CD4-positive, alpha-beta T cell treated with Interleukin-4 for 1 hour (primary cell): ENCODE data around the gene BLOC1S4.
A peak's percentile ranks its signal among the peaks of the same experiment; 100 is the strongest.

Experiments used
- DNase-seq, 2 donors: peaks; one replicate each; pipeline ENCODE4 v3.0.0-alpha.2; 2020 to 2022

The BLOC1S4 gene

DNA sequence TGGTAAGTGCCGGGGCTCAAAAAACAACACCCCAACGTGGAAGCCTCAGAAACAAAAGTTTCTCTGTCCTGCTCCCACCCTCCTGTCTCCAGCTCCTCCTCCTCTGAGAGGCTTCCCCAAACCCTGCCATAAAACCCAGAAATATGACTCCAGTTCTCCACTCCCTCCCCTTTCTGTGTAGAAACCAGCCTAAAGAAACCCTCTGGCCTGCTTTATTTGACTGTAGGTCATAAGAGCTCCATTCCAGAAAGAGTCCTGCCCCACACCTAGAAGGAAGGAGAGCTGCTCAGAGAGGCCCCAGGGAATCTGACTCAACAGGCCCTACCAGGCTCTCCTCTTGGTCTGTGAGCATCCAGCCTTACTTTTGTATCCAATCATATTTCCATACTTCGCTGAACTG is 23.2 kb upstream of the BLOC1S4 start:
- no peak for DNase-seq

DNA sequence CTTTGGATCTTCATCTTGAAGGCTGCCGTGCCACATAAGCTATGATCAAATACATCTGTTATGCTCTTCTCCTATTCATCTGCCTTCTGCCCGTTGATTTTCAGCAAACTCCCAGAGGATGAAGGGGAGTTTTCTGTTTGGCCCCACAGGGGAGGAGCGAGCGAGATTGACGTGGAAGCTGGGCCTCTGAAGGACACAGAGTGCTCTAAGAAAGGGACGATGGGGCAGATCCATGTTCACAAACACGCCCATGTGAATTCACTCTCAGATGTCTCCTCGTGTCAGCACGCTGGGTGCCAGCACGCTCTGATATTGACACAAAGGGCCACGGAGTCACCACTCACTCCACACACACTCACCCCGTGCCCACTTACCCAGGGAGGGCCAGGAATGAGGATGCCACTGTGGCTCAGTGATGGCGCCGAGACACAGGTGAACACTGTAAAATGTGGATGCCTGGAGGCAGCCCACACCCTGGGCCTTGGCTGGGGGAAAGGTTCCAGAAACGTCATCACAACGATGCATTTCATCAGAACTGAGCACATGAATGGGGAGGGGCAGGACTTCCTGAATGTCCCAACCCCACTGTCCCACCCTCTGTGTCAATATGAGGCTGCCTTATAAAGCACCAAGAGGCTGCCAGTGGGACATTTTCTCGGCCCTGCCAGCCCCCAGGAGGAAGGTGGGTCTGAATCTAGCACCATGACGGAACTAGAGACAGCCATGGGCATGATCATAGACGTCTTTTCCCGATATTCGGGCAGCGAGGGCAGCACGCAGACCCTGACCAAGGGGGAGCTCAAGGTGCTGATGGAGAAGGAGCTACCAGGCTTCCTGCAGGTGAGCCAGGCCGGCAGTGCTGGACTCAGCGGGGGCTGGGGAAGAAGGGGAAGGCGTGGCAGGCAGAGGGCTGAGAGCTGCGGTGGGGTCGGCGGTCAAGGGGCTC is 22.5 kb upstream of the BLOC1S4 start, which contains the start of gene S100P:
S100P (plus strand) TSS at position 648 of the 946 bp plus-strand sequence; CDS start at position 703, 55 bp downstream.
- DNase-seq: peak in 1 of 2 donors; percentile 26

DNA sequence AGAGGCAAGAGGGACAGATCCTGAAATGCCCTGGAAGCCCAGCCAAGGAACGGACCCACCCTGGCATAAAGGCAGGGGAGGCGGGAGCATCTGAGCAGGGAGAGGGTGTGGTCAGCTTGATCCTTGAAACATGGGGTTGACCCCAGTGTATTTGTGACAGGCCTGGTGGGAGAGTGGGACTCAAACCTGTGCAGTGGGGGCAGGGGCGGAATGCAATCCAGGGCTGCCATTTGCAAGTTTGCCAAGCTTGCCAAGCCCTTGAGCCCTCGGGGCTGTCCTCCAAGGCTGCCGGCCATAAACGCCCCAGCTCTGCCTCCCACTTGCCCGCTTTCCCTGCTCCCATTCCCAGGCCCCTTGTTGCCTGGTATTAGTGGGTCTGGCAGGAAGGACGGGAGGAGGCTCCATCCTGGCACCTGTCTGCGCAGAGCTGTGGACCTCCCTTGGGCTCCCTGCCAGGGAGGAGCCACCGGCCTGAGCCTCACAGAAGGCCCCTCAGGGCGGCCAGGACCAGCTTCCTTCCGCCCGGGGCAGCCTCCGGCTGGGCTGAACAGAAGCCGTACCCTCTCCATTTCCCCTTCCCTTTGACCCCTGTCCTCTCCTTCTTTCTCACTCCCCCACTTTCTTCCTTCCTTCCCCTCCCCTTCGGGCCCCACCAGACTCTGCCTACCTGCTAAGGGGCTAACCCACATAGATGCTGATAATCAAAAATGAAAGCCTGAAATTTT is 21.6 kb upstream of the BLOC1S4 start:
- peak in 1 of 2 donors; percentile 42 for DNase-seq

DNA sequence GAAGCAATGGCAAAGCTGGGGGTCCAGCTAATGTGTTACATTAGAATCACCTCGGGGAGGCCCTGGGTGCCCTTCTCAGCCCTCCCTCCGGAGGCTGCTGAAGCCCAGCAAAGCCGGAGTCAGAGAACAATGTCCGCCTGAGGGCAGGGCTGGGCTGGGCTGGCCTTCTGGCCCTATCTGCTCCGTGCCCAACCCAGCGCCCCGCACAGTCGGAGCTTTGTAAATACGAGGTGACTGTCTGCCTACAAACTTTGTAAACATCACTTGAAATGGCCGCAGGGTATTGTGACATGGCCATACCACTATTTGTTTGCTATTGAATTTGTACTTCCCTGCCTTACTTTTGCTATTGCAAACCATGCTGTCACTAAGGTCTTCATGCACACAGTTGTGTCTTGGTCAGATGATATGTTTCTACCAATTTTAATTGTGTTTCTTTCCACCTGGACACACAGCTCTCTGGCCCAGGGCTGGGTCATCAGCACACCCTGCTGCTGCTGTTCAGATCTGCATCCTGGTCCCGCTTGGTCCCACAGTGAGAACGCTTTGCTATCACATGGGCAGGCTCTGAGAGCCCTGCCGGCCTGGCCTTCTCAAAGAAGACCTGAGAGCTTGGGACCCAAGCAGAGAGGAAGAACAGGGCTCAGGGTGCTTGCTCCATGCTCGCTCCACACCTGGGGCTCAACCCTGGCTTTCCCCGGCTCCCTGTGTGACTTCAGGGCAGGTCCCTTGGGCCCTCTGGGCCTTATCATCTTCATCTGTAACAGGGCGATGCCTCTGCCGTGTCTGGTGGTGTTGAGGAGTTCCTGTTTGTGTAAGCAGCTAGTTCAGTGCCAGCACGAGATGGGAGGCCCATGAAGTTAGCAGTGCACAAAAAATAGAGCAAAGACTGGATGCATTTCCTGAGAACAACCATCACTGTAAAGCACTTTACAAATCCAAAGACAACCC is 20.0 kb upstream of the BLOC1S4 start:
- peak; percentile 67 to 74 for DNase-seq

DNA sequence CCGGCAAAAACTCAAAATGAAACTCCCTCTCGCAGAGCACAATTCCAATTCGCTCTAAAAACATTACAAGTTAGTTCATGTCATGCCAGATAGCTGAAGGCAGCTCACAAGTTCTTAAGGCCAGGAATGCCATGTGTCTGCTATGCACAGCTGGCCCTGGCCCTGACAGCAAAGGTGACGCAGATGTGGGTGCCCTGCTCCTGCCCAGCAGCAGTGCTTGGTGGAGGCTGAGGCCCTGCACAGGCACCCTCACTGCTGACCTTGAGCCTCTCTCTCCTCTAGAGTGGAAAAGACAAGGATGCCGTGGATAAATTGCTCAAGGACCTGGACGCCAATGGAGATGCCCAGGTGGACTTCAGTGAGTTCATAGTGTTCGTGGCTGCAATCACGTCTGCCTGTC is 19.4 kb upstream of the BLOC1S4 start:
- DNase-seq: no peak

DNA sequence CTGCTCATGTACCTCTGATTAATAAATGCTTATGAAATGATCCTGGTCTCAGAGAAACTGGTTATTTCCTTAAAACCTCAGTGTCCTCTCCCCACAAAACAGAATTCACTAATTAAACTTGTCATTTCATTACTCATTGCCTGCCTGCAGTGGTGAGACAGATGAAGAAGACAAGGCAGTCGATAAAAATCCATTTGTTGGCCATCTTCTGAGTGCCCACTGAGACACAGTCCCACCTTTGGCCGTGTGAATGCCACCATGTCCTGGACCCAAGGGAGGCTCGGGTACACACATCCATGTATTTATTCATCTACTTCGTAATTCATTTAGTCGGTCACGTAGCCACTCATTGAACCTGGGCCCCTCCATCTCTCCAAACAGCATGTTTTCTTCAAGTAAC is 18.8 kb upstream of the BLOC1S4 start:
- DNase-seq: no peak

DNA sequence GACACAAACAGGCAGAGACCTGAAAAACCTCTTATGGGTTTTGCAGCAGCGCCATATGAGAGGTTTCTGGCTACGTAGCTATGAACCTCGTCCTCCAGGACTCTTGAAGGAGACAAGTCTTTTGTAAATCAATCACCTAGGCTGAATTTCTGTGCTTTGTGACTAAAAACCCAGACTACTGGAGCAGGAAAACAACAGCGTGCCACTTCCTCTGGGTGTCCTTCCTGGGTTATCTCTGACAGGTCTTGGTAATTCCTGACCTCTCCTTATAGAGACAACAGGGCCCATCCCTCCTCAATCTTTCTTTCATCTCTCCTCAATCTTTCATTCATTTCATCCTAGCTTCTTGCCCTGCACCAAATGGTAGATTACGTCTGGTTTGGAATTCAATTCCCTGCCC is 16.6 kb upstream of the BLOC1S4 start:
- no peak for DNase-seq

DNA sequence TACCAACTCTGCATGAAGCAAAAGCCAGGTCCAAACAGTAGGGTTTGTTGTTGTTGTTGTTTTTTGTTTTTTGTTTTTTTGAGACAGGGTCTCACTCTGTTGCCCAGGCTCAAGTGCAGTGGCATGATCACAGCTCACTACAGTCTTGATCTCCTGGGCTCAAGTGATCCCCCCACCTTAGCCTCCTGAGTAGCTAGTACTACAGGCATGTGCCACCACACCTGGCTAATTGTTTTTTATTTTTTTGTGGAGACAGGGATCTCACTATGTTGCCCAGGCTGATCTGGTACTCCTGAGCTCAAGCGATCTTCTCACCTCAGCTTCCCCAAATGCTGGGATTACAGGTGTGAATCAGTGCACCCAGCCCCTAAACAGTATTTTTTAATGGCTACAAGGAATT is 16.1 kb upstream of the BLOC1S4 start:
- no peak for DNase-seq

DNA sequence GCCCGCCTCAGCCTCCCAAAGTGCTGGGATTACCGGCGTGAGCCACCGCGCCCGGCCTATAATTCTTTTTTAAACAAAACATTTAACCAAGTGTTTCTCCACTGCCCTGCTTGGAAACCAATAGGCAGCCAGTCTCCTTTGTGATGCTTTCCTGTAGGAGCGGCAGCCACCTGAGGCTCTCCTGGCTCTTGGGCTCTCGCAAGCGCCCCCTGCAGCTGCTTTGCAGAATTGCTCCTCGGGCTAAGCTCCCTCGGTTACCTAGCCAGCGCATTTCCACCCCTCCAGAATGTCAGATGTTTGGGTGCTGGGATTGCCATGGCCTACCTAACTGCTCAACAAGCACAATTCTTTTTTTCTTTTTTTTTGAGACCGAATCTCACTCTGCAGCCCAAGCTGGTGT is 14.6 kb upstream of the BLOC1S4 start:
- DNase-seq: peak in 1 of 2 donors; percentile 58

DNA sequence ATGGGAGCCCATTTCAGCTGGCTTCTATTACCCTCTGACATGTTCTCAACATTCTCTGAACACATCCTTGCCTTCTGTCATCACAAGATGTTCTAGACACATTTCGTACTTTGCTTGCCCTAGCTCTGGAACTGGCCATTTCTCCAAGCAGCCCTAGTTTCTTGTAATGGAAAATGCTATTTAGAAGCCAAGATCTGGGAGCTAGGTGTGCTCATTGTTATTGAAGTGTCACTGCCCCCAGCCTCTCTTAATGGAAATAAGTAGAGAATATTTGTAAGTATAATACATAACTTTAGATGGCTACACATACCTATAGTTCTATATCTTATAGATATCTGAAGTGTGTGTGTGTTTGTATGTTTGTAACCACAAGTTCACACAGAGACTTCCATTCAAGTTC is 13.2 kb upstream of the BLOC1S4 start:
- DNase-seq: no peak

DNA sequence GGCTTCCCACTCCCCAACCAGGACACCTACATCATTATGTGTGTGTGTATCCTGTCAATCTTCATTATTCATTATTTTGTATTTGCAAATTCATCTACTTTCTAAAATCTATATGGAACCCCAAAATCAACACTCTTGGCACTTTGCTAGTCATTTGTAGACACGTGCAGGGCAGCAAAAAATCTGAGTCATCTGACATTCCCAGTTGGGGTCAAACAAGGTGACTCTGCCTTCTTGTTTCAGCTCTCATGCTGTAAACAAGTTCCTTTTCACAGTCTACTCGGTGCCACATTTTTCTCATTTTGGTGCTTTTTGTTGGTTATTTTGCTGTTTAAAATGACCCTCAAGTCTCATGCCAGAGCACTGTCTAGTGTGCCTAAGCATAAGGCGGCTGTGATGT is 12.2 kb upstream of the BLOC1S4 start:
- no peak for DNase-seq

DNA sequence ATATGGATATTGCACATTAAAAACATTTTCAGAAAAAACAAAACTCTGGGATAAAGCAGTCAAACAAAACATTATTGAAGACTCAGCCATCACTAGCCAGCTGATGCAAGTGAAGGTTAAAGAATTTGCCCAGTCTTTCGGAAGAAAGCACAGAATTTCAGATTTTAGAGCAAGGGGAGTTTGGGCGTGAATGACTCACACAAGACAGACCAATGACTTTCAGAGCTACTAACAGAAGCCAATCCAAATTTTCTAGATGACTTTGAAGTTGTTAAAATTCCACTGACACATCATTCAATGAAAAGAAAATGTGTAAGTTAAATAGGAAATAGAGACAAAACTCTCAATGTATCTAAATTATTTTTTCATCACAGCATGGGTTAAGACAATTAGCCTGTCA is 10.3 kb upstream of the BLOC1S4 start:
- no peak for DNase-seq

DNA sequence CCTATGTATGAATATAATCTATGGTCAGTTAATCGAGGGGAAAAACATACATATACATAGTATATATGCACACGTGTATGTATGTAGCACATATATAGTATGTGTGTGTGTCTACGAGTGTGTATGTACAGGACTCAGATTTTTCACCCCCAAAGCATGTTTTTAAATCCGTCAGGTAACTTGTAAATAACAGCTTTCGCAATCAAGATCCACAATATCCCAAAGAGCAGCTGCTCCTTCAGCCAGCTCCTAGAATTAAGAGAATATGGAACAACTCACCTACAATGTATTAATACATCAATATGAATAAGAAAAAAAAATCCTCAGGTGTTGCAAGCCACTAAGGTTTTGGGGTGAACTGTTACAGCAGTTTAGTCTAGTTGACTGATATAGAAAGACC is 9.8 kb upstream of the BLOC1S4 start:
- no peak for DNase-seq

DNA sequence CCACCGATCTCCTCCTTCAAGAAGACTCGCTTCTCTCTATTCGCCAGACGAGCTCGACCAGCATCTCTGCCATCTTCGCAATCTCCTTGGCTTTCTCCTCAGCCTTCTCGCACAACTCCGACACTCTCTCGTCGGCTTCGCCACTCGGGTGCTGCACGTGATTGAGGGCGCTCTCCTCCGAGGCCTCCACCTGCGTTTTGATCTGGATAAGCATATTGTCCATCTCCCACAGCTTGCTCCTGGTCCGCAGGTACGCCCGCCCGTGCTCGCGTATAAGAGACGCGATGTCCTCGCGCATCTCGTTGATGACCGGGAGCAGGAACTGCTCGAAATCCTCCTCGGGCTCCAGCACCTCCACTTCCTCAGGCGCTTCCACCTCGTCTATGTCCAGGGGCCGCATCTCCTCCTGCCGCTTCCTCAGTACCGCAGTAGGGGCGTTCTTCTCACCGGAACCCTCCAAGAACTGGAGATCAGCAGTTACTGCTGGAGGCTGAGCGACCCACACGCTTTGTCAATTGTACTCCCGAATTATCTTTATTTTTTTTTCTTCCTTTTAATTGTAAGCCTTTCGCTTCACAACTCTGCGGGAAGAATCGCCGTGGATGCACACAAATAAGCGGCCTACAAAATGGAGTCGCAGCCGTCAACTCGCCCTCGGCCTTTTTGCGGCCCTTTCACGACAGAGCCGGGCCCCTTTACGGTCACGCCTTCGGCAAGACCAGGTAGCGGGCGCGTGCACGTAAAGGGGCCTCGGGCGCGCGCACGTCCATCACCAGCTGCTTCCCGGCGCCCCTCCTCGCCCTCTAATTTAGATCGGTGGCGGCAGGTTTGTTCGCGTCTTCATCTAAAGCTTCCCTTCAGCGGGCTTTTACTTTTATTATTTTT is 6.5 kb upstream of the BLOC1S4 start, which contains the start of gene MRFAP1L1:
MRFAP1L1 (minus strand) TSS at position 636 of the 885 bp plus-strand sequence; CDS start at position 400, 236 bp downstream.
- peak; percentile 96 to 97 for DNase-seq

DNA sequence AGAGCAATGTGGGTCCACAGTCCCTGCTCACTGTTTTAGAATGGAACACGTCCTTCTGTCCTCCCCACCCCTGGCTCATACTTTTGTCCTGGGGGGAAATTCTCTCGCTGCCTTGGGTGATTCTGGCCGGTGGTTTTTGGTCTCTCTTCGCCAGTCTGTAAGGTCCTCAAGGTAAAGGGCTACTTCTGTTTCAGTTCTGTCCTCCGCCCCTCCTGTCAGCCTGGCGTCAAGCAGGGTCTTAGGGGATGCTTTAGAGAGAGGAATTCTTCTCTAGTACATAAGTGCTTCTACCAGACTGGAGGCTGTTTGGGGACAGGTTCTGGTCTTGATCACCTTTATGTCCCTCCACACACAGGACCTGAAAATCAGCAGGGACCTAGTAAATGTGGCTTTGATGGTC is 5.7 kb upstream of the BLOC1S4 start:
- no peak for DNase-seq

DNA sequence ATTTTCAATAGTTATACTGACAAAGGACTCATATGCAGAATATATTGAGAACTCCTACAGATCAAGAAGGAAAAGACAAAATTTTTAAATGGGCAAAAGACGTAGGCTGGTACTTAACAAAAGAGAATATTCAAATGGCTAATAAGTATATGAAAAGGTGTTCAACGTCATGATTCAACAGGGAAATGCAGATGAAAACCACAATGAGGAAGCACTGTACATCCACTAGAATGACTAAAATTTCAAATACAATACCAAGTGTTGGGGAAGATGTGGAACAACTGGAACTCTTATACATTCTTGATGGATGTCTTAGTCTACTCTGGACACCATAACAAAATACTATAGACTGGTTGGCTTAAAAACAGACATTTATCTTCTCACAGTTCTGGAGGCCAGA is 5.0 kb upstream of the BLOC1S4 start:
- DNase-seq: no peak

DNA sequence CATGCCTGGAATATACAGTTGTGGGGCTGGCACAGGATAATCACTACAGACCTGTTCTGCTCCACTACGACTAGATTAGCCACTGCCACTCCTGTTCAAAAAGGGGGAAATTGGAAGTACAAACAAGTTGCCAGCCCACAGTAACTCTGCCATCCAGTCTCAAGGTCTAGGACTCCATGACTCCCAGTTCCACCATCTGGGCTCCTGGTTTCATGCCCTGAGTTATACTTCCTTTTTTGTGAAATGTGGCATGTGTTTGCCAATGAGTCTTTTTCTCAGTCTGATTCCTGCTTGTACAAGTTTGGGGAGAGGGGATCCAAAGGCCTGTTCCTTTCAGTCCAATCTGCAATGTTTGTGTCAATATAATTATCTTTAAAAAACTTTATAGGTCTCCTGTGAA is 1.0 kb upstream of the BLOC1S4 start:
- no peak for DNase-seq

DNA sequence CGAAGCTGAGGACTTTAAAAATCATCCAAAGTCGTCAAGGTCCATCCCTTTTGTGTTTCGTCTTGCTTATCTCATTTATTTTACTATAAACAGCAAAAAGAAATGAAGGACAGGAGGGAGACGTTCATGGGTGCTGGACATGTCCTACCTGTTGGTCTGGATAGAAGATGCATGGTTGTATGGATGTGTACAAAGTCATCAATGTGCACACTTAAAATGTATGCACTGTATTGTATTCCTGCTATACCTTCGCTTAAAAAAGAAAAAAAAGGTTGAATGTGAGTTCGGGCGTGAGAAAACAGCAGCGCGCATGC is 313 bp upstream of the BLOC1S4 start:
- no peak for DNase-seq

DNA sequence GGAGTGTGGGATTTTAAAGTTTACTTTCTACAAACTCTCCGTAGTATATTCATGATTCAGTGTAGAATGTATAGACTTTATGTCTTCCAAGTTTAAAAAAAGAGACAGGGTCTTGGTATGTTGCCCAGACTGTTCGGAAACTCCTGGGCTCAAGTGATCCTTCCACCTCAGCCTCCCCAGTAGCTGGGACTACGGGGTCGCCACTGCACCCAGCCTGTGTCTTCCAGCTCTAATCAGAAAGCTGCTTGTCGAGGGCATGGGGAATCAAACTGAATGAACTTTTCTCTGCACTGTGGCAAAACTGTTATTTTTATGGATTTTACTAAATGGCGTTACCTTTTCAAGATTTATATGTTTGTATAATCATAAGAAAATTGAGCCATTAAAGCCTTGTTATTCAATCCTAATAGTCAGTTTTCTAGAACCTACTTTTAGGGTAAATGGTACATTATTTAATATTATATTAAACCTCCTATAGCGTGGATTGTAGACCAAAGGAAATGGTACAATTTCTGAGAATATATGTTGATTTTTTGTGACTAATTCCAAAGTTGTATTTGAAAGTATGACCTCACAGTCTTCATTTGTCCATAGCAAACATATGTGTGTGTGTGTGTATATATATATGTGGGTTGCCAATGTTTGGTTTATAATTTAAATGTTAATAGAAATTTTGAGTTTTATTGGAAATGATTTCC is 1.1 kb downstream of the BLOC1S4 start:
- no peak for DNase-seq

DNA sequence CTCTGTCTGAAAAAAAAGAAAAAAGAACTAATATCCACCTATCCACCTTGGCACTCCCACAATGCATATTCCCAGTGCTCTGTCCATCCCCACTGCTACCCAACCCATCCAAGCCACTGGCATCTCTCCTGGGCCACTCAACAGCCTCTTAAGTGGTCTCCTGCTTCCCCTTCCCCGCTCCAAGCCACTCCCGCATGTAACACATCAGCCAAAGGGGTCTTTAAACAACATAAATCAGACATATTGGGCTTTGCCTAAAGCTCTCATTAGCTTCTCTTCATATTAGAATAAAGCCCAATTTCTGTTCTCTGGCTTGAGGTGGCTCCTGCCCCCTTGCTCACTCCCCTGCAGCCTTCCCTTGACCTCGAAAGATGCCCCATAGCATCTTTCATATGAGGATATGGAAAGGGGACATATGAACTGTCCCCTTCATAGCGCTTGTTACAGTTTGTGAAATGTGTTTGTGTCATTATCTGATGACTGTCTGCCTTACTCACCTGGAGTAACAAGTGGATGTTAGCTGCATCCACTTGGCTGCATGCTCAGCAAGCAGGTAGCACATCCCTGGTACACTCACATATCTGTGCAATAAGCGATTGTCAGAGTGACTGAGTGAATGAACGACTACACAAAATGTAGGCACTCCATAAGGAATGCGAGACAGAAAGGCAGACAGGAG is 3.1 kb downstream of the BLOC1S4 start:
- DNase-seq: no peak
